GM12874 (cell line): ENCODE data around the gene ACTN1.

Experiments
- CTCF ChIP-seq: IDR thresholded peaks from 2 replicates; pipeline ENCODE4 v1.5.1; 2011; ENCODE audit warnings: low read depth, mild to moderate bottlenecking, control low read depth, low read length, moderate library complexity; ENCODE audit not compliant: insufficient read depth

ACTN1 gene

GRCh38 chr14:68888025-68888850 lies 90.9 kb downstream of the ACTN1 start:
- no peak for TF ChIP-seq CTCF

- no peak for TF ChIP-seq CTCF
Measured at GRCh38 chr14:68886109-68886434, 93.0 kb downstream of the ACTN1 start.

GRCh38 chr14:68885226-68886108 lies 93.6 kb downstream of the ACTN1 start:
- no peak for TF ChIP-seq CTCF

- no peak for TF ChIP-seq CTCF
Measured at GRCh38 chr14:68884031-68885030, 94.8 kb downstream of the ACTN1 start.

- TF ChIP-seq CTCF: no peak
Measured at GRCh38 chr14:68882235-68882634, 96.9 kb downstream of the ACTN1 start.

- no peak for TF ChIP-seq CTCF
Measured at GRCh38 chr14:68881396-68881795, 97.7 kb downstream of the ACTN1 start.
